CD4-positive, alpha-beta T cell treated with Interleukin-21 for 1 hour (primary cell): ENCODE measurements around the gene TPRN.

Experiments
- DNase-seq: peaks from one replicate; pipeline ENCODE4 v3.0.0-alpha.2; 2020

Gene TPRN

GRCh38 chr9:137170486-137171148 is 29.9 kb downstream of the TPRN start:
- DNase-seq = no peak

GRCh38 chr9:137169896-137170358 is 30.6 kb downstream of the TPRN start, which contains the start of gene LRRC26:
Gene LRRC26 (minus strand): TSS chr9:137170051. CDS start chr9:137169943, 108 bp downstream.
- DNase-seq = no peak

- no peak for DNase-seq
Observed at GRCh38 chr9:137168904-137169856, 31.4 kb downstream of the TPRN start.

- no peak for DNase-seq
Observed at GRCh38 chr9:137168573-137168903, 32.0 kb downstream of the TPRN start.

- no peak for DNase-seq
Observed at GRCh38 chr9:137167747-137168572, 32.6 kb downstream of the TPRN start.

- DNase-seq = no peak
Observed at GRCh38 chr9:137167277-137167746, 33.2 kb downstream of the TPRN start.

GRCh38 chr9:137166380-137167229 is 33.9 kb downstream of the TPRN start:
- no peak for DNase-seq

- DNase-seq = no peak
Observed at GRCh38 chr9:137165250-137165836, 35.2 kb downstream of the TPRN start.

- no peak for DNase-seq
Observed at GRCh38 chr9:137164370-137165249, 35.9 kb downstream of the TPRN start.

GRCh38 chr9:137163805-137164204 is 36.7 kb downstream of the TPRN start:
- no peak for DNase-seq

- no peak for DNase-seq
Observed at GRCh38 chr9:137163365-137163715, 37.2 kb downstream of the TPRN start.

- peak; percentile 13 for DNase-seq
Observed at GRCh38 chr9:137162505-137163364, 37.8 kb downstream of the TPRN start.

- DNase-seq = no peak
Observed at GRCh38 chr9:137161558-137162486, 38.7 kb downstream of the TPRN start.

- DNase-seq = no peak
Observed at GRCh38 chr9:137160716-137161557, 39.6 kb downstream of the TPRN start.

- DNase-seq = no peak
Observed at GRCh38 chr9:137160054-137160425, 40.5 kb downstream of the TPRN start.

- DNase-seq = no peak
Observed at GRCh38 chr9:137159105-137160053, 41.2 kb downstream of the TPRN start.
